Spleen (tissue), 11 donors: Measurements from ENCODE around the gene HECTD2. TPM values are rescaled to one million over a fixed set of nuclear protein-coding genes. Genes with fewer than 3 reads are reported as not detected.

Source experiments
- DNase-seq: peaks from one replicate; pipeline ENCODE4 v3.0.0-alpha.2; 2020
- H3K27ac ChIP-seq, 8 donors: fragments of 200-600 bp; sonication (generic) in 7 of 8; 1 replicate in 4 of 8; 2 replicates in 4 of 8; pipeline versions ENCODE4 v1.5.0 to v1.8.0; 2016 to 2021; ENCODE audit warnings: inconsistent platforms in 4 of 8, mild to moderate bottlenecking in 4 of 8, moderate library complexity in 1 of 8
- H3K27me3 ChIP-seq, 7 donors: fragments of 200-600 bp; sonication (generic) in 6 of 7; replicated peaks in 1 of 7; 1 replicate in 4 of 7; 2 replicates in 3 of 7; pipeline versions ENCODE4 v1.5.0 to v1.8.0; 2016 to 2021; ENCODE audit warnings: inconsistent platforms in 3 of 7, mild to moderate bottlenecking in 1 of 7
- H3K36me3 ChIP-seq, 6 donors: fragments of 200-600 bp; sonication (generic) in 5 of 6; 1 replicate in 4 of 6; 2 replicates in 2 of 6; pipeline versions ENCODE4 v1.5.0 to v1.8.0; 2016 to 2021; ENCODE audit warnings: inconsistent platforms in 2 of 6
- H3K4me1 ChIP-seq, 6 donors: fragments of 200-600 bp; sonication (generic) in 5 of 6; 1 replicate in 3 of 6; 2 replicates in 3 of 6; pipeline versions ENCODE4 v1.5.0 to v1.8.0; 2016 to 2021; ENCODE audit warnings: inconsistent platforms in 3 of 6
- H3K4me3 ChIP-seq, 8 donors: fragments of 200-600 bp; sonication (generic) in 7 of 8; 1 replicate in 4 of 8; 2 replicates in 4 of 8; pipeline versions ENCODE4 v1.5.0 to v1.8.0; 2016 to 2021; ENCODE audit warnings: inconsistent platforms in 4 of 8, mild to moderate bottlenecking in 4 of 8, moderate library complexity in 2 of 8
- H3K9me3 ChIP-seq, 8 donors: fragments of 200-600 bp; sonication (generic) in 7 of 8; 1 replicate in 4 of 8; 2 replicates in 4 of 8; pipeline versions ENCODE4 v1.5.0 to v1.8.0; 2016 to 2021; ENCODE audit warnings: inconsistent platforms in 4 of 8
- CTCF ChIP-seq, 11 experiments: fragments of 200-600 bp in 7 of 11; fragments of 450-650 bp in 4 of 11; sonication (generic) in 4 of 11; IDR thresholded peaks in 8 of 11; conservative IDR thresholded peaks in 3 of 11; 1 replicate in 7 of 11; 2 replicates in 4 of 11; pipeline versions ENCODE4 v1.4.0 to v1.8.0; 2016 to 2021; ENCODE audit warnings: antibody characterized with exemption in 11 of 11, inconsistent platforms in 4 of 11, mild to moderate bottlenecking in 1 of 11
- POLR2A ChIP-seq, 3 donors: fragments of 450-650 bp; IDR thresholded peaks; one replicate each; pipeline ENCODE4 v1.5.1; 2017; ENCODE audit warnings: antibody characterized with exemption in 3 of 3, mild to moderate bottlenecking in 1 of 3
- POLR2AphosphoS5 ChIP-seq, 3 donors: sonication (generic); formaldehyde crosslinking; IDR thresholded peaks; one replicate each; pipeline ENCODE4 v1.5.1; 2017; ENCODE audit warnings: antibody characterized with exemption in 3 of 3
- WGBS, 5 donors: extraction: QIAGEN DNeasy Blood & Tissue Kit in 3 of 5; methylation state at CpG; one replicate each; pipeline versions ENCODE4 v1.1.5 to v1.1.7; 2013 to 2018; 5-methylcytosine and 5-hydroxymethylcytosine counted together
- intact Hi-C: fragments of 100-400 bp; cut with DNase I; formaldehyde crosslinking; loops from one replicate; pipeline ENCODE4 v1.15.0; 2023; ENCODE audit warnings: low total_unique reads
- polyA plus RNA-seq, 3 donors: library from polyadenylated mRNA; stranded (reverse); fragments of 200-250 nt; gene quantifications; one replicate each; pipeline ENCODE4 v1.2.1, GENCODE V29; 2013
- small RNA-seq, 4 donors: library from RNA; depleted of rRNA; stranded (forward); fragments of <200 nt; gene quantifications; one replicate each; pipeline ENCODE3, GENCODE V24; 2016
- total RNA-seq, 7 donors: library from RNA; depleted of rRNA in 3 of 7; stranded (reverse); fragments of >200 nt in 3 of 7; fragmentation: NEBNext Ultra II Directional in 4 of 7; extraction: Animal tissue kit (Norgen Biotek cat#: 25700) in 4 of 7; gene quantifications; one replicate each; pipeline versions ENCODE4 v1.1.0 to v1.2.1, GENCODE V29; 2016 to 2021
- donor health status: healthy with polysubstance abuse.
- donor health status: DM: no; HTN: no; CAD: no; lungs with moderate emphysema.
- donor health status: DM: no; HTN: no; CAD: no.
- donor health status: Bipolar disorder and iron deficiency.
- donor health status: healthy.
- donor health status: DM: no; HTN: no; CAD: no.
- donor health status: DM: yes; HTN: yes; CAD: no.

The HECTD2 gene
- total and polyA plus RNA-seq, 10 donors = 3.3 to 11.1 (median 7.4) TPM

- H3K4me1 ChIP-seq = no peaks in the 10 kb centered on the region
Observed at GRCh38 chr10:91564026-91564425, 153.9 kb downstream of the HECTD2 start.

More at GRCh38 chr10:91564026-91564425, 153.9 kb downstream of the HECTD2 start:
- Histone ChIP-seq H3K27me3 (no peaks in the 10 kb centered on the region), H3K4me3 (no peak overlapping the region), H3K9me3 (peaks cover 0 to 9% (median 0%) of the 10 kb centered on the region in 8 donors), H3K36me3 (no peaks in the 10 kb centered on the region), H3K27ac (no peak overlapping the region)
- no peak for TF ChIP-seq POLR2A (IDR thresholded peaks at IDR 0.05)
- no peak for TF ChIP-seq CTCF (IDR thresholded peaks at IDR 0.05 in 8 of 11, conservative IDR thresholded peaks at IDR 0.05 in 3 of 11)
- no peak for TF ChIP-seq POLR2AphosphoS5 (IDR thresholded peaks at IDR 0.05)
- intact Hi-C loops = no loop called here
- no peak for DNase-seq
- 90 to 99% (median 95%) methylated on average over 3 of the region's 3 CpGs for WGBS, 5 donors

Small RNAs within 50 kb of the gene (small RNA-seq; reads per million reads assigned to genes)
- 0 reads per million in 4 donors for gene AL161798.1
- 0 reads per million in 4 donors for gene RPS27P1

Other genes starting within 250 kb of the HECTD2 start
- 10 to 100 TPM; 48.6 to 68.5 (median 51.6) TPM for gene PCGF5, start 189.7 kb upstream of the HECTD2 start, total RNA-seq
- gene PCGF5, start 189.7 kb upstream of the HECTD2 start, polyA plus RNA-seq = 10 to 100 TPM; 20.4 to 28.8 (median 27.5) TPM
- gene PPP1R3C, start 222.7 kb downstream of the HECTD2 start, total RNA-seq = 1 to 10 TPM; 3.5 to 8.8 (median 4.9) TPM
- 1 to 10 TPM in 2 of 3 donors, under 1 TPM in 1; 0.99 to 1.6 (median 1.4) TPM for gene PPP1R3C, start 222.7 kb downstream of the HECTD2 start, polyA plus RNA-seq